GM12892 (cell line): Measurements from ENCODE around the gene KHSRP.

Source experiments
- POLR2A ChIP-seq: IDR thresholded peaks from 2 replicates; pipeline ENCODE4 v1.6.1; 2011; ENCODE audit warnings: low read depth, low read length, control low read depth
- POLR2AphosphoS5 ChIP-seq: IDR thresholded peaks from 2 replicates; pipeline ENCODE4 v1.6.1; 2011; ENCODE audit warnings: low read depth, low read length, control low read depth

GRCh38 chr19:6424939-6425731, 524 bp upstream of the KHSRP start:
- TF ChIP-seq POLR2AphosphoS5 (0 out of 2 replicates have a peak, but pooled peaks have one; percentile 11), POLR2A (peak; percentile 46; the same call in 1 of the 2 replicates)
